ENCODE data around the gene SPIB. TPM values are rescaled to one million over a fixed set of nuclear protein-coding genes. Genes with fewer than 3 reads are reported as not detected.

Gene SPIB
- total and polyA plus RNA-seq, 4 donors = 0.09 to 5.0 (median 0.36) TPM

GRCh38 chr19:50455992-50456391 lies 37.3 kb downstream of the SPIB start:
- H3K36me3 ChIP-seq (ENCODE audit: control insufficient read depth in 4 of 4, insufficient read depth in 3 of 4, low read depth in 1 of 4, low read length in 3 of 4) = no peaks in the 10 kb centered on the region
- H3K27ac ChIP-seq (ENCODE audit: low read depth in 1 of 2, low read length in 2 of 2) = no peak overlapping the region
- no peak overlapping the region for H3K9ac ChIP-seq (ENCODE audit: low read depth in 1 of 2, low read length in 2 of 2)
- no peaks in the 10 kb centered on the region for H3K4me1 ChIP-seq (ENCODE audit: control insufficient read depth in 4 of 4, insufficient read depth in 4 of 4, low read length in 3 of 4)
- H3K27me3 ChIP-seq (ENCODE audit: control insufficient read depth in 4 of 4, insufficient read depth in 4 of 4, low read length in 3 of 4) = peaks cover 0 to 2% (median 0%) of the 10 kb centered on the region in 4 donors
- 71% methylated on average over 2 of the region's 2 CpGs for WGBS
- DNase-seq (ENCODE audit: low spot score) = no peak
- H3K9me3 ChIP-seq (ENCODE audit: control insufficient read depth in 4 of 4, low read length in 3 of 4) = no peaks in the 10 kb centered on the region
- TF ChIP-seq ATF3 (IDR thresholded peaks at IDR 0.05) (no peak), MAX (IDR thresholded peaks at IDR 0.05) (no peak), GABPA (IDR thresholded peaks at IDR 0.05 in 1 of 2, conservative IDR thresholded peaks at IDR 0.05 in 1 of 2) (no peak), YY1 (IDR thresholded peaks at IDR 0.05) (no peak), HNF4G (IDR thresholded peaks at IDR 0.05) (no peak), CTCF (IDR thresholded peaks at IDR 0.05; ENCODE audit: low read depth, low read length, missing input control) (no peak), RAD21 (IDR thresholded peaks at IDR 0.05) (no peak), HNF4A (conservative IDR thresholded peaks at IDR 0.05) (no peak), TAF1 (conservative IDR thresholded peaks at IDR 0.05) (no peak), EGR1 (IDR thresholded peaks at IDR 0.05; ENCODE audit: low read depth in 2 of 2) (no peak), NR2F2 (IDR thresholded peaks at IDR 0.05) (no peak), RXRA (IDR thresholded peaks at IDR 0.05) (no peak), FOXA1 (IDR thresholded peaks at IDR 0.05) (no peak), REST (IDR thresholded peaks at IDR 0.05) (no peak), SP1 (IDR thresholded peaks at IDR 0.05) (no peak), JUND (IDR thresholded peaks at IDR 0.05) (no peak), FOXA2 (IDR thresholded peaks at IDR 0.05) (no peak), ZBTB33 (IDR thresholded peaks at IDR 0.05) (no peak)
- no peak overlapping the region for H3K4me3 ChIP-seq (ENCODE audit: low read depth in 1 of 3, low read length in 3 of 3)

All from liver (tissue), 9 donors.